OCI-LY1 (cell line): Measurements from ENCODE around the gene TNIP1.

Source experiments
- H2AFZ ChIP-seq: fragments of 200-600 bp; sonication (generic), shearing (Covaris generic); 2 replicates; pipeline ENCODE4 v1.6.0; 2014; ENCODE audit warnings: antibody characterized with exemption, mild to moderate bottlenecking, low read length
- H3F3A ChIP-seq: fragments of 200-600 bp; sonication (generic), shearing (Covaris generic); 2 replicates; pipeline ENCODE4 v1.6.0; 2014; ENCODE audit warnings: mild to moderate bottlenecking, antibody characterized with exemption, low read length, moderate library complexity; ENCODE audit not compliant: insufficient read depth
- H3K27ac ChIP-seq: fragments of 200-600 bp; sonication (generic); 2 replicates; pipeline ENCODE4 v1.5.1; 2014; ENCODE audit warnings: low read length, mixed run types, mild to moderate bottlenecking, low read depth; ENCODE audit not compliant: poor library complexity, severe bottlenecking
- H3K27me3 ChIP-seq: fragments of 200-600 bp; sonication (generic); 2 replicates; pipeline ENCODE4 v1.6.0; 2014; ENCODE audit warnings: antibody characterized with exemption, mild to moderate bottlenecking, low read length, moderate library complexity; ENCODE audit not compliant: insufficient read depth
- H3K36me3 ChIP-seq: fragments of 200-600 bp; sonication (generic); 2 replicates; pipeline ENCODE4 v1.6.1; 2014; ENCODE audit warnings: mild to moderate bottlenecking, antibody characterized with exemption, low read length, moderate library complexity, mixed read lengths; ENCODE audit not compliant: insufficient read depth
- H3K4me1 ChIP-seq: fragments of 200-600 bp; sonication (generic); 2 replicates; pipeline ENCODE4 v1.5.1; 2014; ENCODE audit warnings: mild to moderate bottlenecking, low read length, moderate library complexity; ENCODE audit not compliant: insufficient read depth, severe bottlenecking
- H3K4me2 ChIP-seq: fragments of 200-600 bp; sonication (generic), shearing (Covaris generic); 2 replicates; pipeline ENCODE4 v1.6.1; 2014; ENCODE audit warnings: low read length
- H3K4me3 ChIP-seq: fragments of 200-600 bp; sonication (generic); 2 replicates; pipeline ENCODE4 v1.5.1; 2014; ENCODE audit warnings: low read length, low read depth, mild to moderate bottlenecking, mixed read lengths; ENCODE audit not compliant: poor library complexity, severe bottlenecking
- H3K79me2 ChIP-seq: fragments of 200-600 bp; shearing (Covaris generic); 2 replicates; pipeline ENCODE4 v1.6.1; 2016; ENCODE audit warnings: mixed run types, low read length, mixed read lengths; ENCODE audit not compliant: insufficient read depth
- H3K9ac ChIP-seq: fragments of 200-600 bp; sonication (generic), shearing (Covaris generic); 2 replicates; pipeline ENCODE4 v1.6.1; 2014; ENCODE audit warnings: mild to moderate bottlenecking, low read length, mixed read lengths
- H3K9me2 ChIP-seq: fragments of 200-600 bp; sonication (generic), shearing (Covaris generic); 2 replicates; pipeline ENCODE4 v1.6.1; 2014; ENCODE audit warnings: low read depth, mild to moderate bottlenecking, low read length, mixed read lengths
- H3K9me3 ChIP-seq: fragments of 200-600 bp; shearing (Covaris generic); 2 replicates; pipeline ENCODE4 v1.6.1; 2014; ENCODE audit warnings: low read length, mixed read lengths
- H4K20me1 ChIP-seq: fragments of 200-600 bp; sonication (generic), shearing (Covaris generic); 2 replicates; pipeline ENCODE4 v1.6.0; 2016; ENCODE audit warnings: mild to moderate bottlenecking, low read length; ENCODE audit not compliant: insufficient read depth
- EZH2 ChIP-seq: fragments of 200-600 bp; sonication (generic), shearing (Covaris generic); IDR thresholded peaks from 2 replicates; pipeline ENCODE4 v1.8.0; 2017; ENCODE audit warnings: borderline replicate concordance, mixed run types, mild to moderate bottlenecking, antibody characterized with exemption, low read length, moderate library complexity, mixed read lengths
- TF ChIP-seq, protein P1 (sequence below): fragments of 200-600 bp; sonication (generic), shearing (Covaris generic); IDR thresholded peaks from 2 replicates; pipeline ENCODE4 v1.5.1; 2017; ENCODE audit warnings: mild to moderate bottlenecking, antibody characterized with exemption, low read length, moderate library complexity, mixed read lengths

The TNIP1 gene

GRCh38 chr5:151005187-151005949 lies 75.5 kb downstream of the TNIP1 start:
- Histone ChIP-seq H3K27me3 (0 out of 2 replicates have a peak, but pooled peaks cover 3% of the 10 kb centered on the region), H3K79me2 (no peaks in the 10 kb centered on the region), H3F3A (no peaks in the 10 kb centered on the region), H2AFZ (no peak overlapping the region), H3K9me2 (no peaks in the 10 kb centered on the region), H3K36me3 (no peaks in the 10 kb centered on the region), H4K20me1 (no peaks in the 10 kb centered on the region), H3K4me2 (no peak overlapping the region), H3K9ac (no peak overlapping the region), H3K27ac (no peak overlapping the region), H3K4me3 (no peak overlapping the region), H3K9me3 (no peaks in the 10 kb centered on the region), H3K4me1 (no peaks in the 10 kb centered on the region)
- no peak for TF ChIP-seq EZH2
- TF ChIP-seq, protein P1, sequence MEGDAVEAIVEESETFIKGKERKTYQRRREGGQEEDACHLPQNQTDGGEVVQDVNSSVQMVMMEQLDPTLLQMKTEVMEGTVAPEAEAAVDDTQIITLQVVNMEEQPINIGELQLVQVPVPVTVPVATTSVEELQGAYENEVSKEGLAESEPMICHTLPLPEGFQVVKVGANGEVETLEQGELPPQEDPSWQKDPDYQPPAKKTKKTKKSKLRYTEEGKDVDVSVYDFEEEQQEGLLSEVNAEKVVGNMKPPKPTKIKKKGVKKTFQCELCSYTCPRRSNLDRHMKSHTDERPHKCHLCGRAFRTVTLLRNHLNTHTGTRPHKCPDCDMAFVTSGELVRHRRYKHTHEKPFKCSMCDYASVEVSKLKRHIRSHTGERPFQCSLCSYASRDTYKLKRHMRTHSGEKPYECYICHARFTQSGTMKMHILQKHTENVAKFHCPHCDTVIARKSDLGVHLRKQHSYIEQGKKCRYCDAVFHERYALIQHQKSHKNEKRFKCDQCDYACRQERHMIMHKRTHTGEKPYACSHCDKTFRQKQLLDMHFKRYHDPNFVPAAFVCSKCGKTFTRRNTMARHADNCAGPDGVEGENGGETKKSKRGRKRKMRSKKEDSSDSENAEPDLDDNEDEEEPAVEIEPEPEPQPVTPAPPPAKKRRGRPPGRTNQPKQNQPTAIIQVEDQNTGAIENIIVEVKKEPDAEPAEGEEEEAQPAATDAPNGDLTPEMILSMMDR, result no peak

- H3K4me2 ChIP-seq, result no peak overlapping the region
- TF ChIP-seq, protein P1, result no peak
- no peak for TF ChIP-seq EZH2
- no peak overlapping the region for H3K4me3 ChIP-seq
These were observed 76.3 kb downstream of the TNIP1 start for GRCh38 chr5:151004499-151004898.

GRCh38 chr5:151003503-151003860 lies 77.4 kb downstream of the TNIP1 start:
- Histone ChIP-seq H3F3A (no peaks in the 10 kb centered on the region), H3K9ac (no peak overlapping the region), H2AFZ (no peak overlapping the region), H3K9me2 (no peaks in the 10 kb centered on the region), H3K4me2 (no peak overlapping the region), H3K27ac (no peak overlapping the region), H3K36me3 (no peaks in the 10 kb centered on the region), H3K4me3 (no peak overlapping the region), H3K4me1 (no peaks in the 10 kb centered on the region), H3K79me2 (no peaks in the 10 kb centered on the region), H3K27me3 (0 out of 2 replicates have a peak, but pooled peaks cover 3% of the 10 kb centered on the region), H4K20me1 (no peaks in the 10 kb centered on the region), H3K9me3 (no peaks in the 10 kb centered on the region)
- TF ChIP-seq EZH2, result no peak

More at GRCh38 chr5:151004499-151004898, 76.3 kb downstream of the TNIP1 start:
- H4K20me1 ChIP-seq, result no peaks in the 10 kb centered on the region
- H3K27me3 ChIP-seq, result 0 out of 2 replicates have a peak, but pooled peaks cover 3% of the 10 kb centered on the region
- H3K9ac ChIP-seq, result no peak overlapping the region
- H3K36me3 ChIP-seq, result no peaks in the 10 kb centered on the region
- H3K79me2 ChIP-seq, result no peaks in the 10 kb centered on the region
- no peaks in the 10 kb centered on the region for H3K9me3 ChIP-seq
- no peaks in the 10 kb centered on the region for H3F3A ChIP-seq
- no peak overlapping the region for H3K27ac ChIP-seq
- no peak overlapping the region for H2AFZ ChIP-seq
- no peaks in the 10 kb centered on the region for H3K4me1 ChIP-seq
- H3K9me2 ChIP-seq, result no peaks in the 10 kb centered on the region
